ENCODE results near the gene MAST2. TPM values are rescaled to one million over a fixed set of nuclear protein-coding genes. Genes with fewer than 3 reads are reported as not detected.
"Not testable (repeated sequence)": the region's sequence is repeated elsewhere in the genome, so short reads cannot be mapped to it uniquely, and the experiment has no call there.

Gene MAST2
- total RNA-seq, 1 donor = 34.5 TPM

- H3K4me3 ChIP-seq (ENCODE audit: low read depth, low read length) = no peak overlapping the region
- no peak for DNase-seq (ENCODE audit: low read depth)
- TF ChIP-seq CTCF (IDR thresholded peaks at IDR 0.05; ENCODE audit: insufficient read depth, low read depth, low read length) = no peak
These were observed 240.7 kb downstream of the MAST2 start for GRCh38 chr1:46044116-46044515.

GRCh38 chr1:46053734-46054133 lies 250.3 kb downstream of the MAST2 start:
- peak; percentile 33 for DNase-seq (ENCODE audit: low read depth)
- H3K4me3 ChIP-seq (ENCODE audit: low read depth, low read length) = no peak overlapping the region
- no peak for TF ChIP-seq CTCF (IDR thresholded peaks at IDR 0.05; ENCODE audit: insufficient read depth, low read depth, low read length)

GRCh38 chr1:46056325-46056724 lies 252.9 kb downstream of the MAST2 start:
- DNase-seq (ENCODE audit: low read depth) = no peak
- no peak for TF ChIP-seq CTCF (IDR thresholded peaks at IDR 0.05; ENCODE audit: insufficient read depth, low read depth, low read length)
- no peak overlapping the region for H3K4me3 ChIP-seq (ENCODE audit: low read depth, low read length)

- not testable (repeated sequence) for DNase-seq (ENCODE audit: low read depth)
These were observed 253.8 kb downstream of the MAST2 start for GRCh38 chr1:46057215-46057614.

GRCh38 chr1:46057781-46058180 lies 254.4 kb downstream of the MAST2 start:
- no peak for DNase-seq (ENCODE audit: low read depth)
- no peak for TF ChIP-seq CTCF (IDR thresholded peaks at IDR 0.05; ENCODE audit: insufficient read depth, low read depth, low read length)
- H3K4me3 ChIP-seq (ENCODE audit: low read depth, low read length) = no peak overlapping the region

More at GRCh38 chr1:46057215-46057614, 253.8 kb downstream of the MAST2 start:
- not testable (repeated sequence) for H3K4me3 ChIP-seq (ENCODE audit: low read depth, low read length)

- no peak for TF ChIP-seq CTCF (IDR thresholded peaks at IDR 0.05; ENCODE audit: insufficient read depth, low read depth, low read length)
- H3K4me3 ChIP-seq (ENCODE audit: low read depth, low read length) = no peak overlapping the region
These were observed 255.5 kb downstream of the MAST2 start for GRCh38 chr1:46058936-46059335.

GRCh38 chr1:46061146-46061545 lies 257.7 kb downstream of the MAST2 start:
- DNase-seq (ENCODE audit: low read depth) = no peak
- TF ChIP-seq CTCF (IDR thresholded peaks at IDR 0.05; ENCODE audit: insufficient read depth, low read depth, low read length) = no peak
- no peak overlapping the region for H3K4me3 ChIP-seq (ENCODE audit: low read depth, low read length)

More at GRCh38 chr1:46058936-46059335, 255.5 kb downstream of the MAST2 start:
- DNase-seq (ENCODE audit: low read depth) = no peak
